Prostate gland (tissue), 2 donors: ENCODE data around the gene PEX7.

Source experiments
- CTCF ChIP-seq, 4 experiments: fragments of 200-600 bp in 2 of 4; fragments of 450-650 bp in 2 of 4; sonication (generic) in 2 of 4; IDR thresholded peaks; 1 replicate in 3 of 4; 2 replicates in 1 of 4; pipeline ENCODE4 v1.5.1; 2016 to 2019; ENCODE audit warnings: antibody characterized with exemption in 4 of 4, mild to moderate bottlenecking in 2 of 4, moderate library complexity in 2 of 4
- POLR2AphosphoS5 ChIP-seq: sonication (generic); formaldehyde crosslinking; IDR thresholded peaks from one replicate; pipeline ENCODE4 v1.6.1; 2017; ENCODE audit warnings: antibody characterized with exemption

- no peak for TF ChIP-seq CTCF (IDR thresholded peaks at IDR 0.05)
- TF ChIP-seq POLR2AphosphoS5: no peak
Observed at GRCh38 chr6:136886091-136886490, 63.7 kb downstream of the PEX7 start.
